Type B pancreatic cell (in vitro differentiated cells): ENCODE data around the gene GATAD1. TPM values are rescaled to one million over a fixed set of nuclear protein-coding genes. Genes with fewer than 3 reads are reported as not detected.
"Not testable (repeated sequence)": the region's sequence is repeated elsewhere in the genome, so short reads cannot be mapped to it uniquely, and the experiment has no call there.

Experiments used
- DNase-seq: peaks from one replicate; pipeline ENCODE4 v3.0.0; 2021; ENCODE audit warnings: mixed read lengths; ENCODE audit not compliant: unreplicated experiment; ENCODE audit errors: extremely low spot score
- H3K27ac Mint-ChIP-seq: 2 replicates; pipeline ENCODE4 v1.8.0; 2021; ENCODE audit warnings: mild to moderate bottlenecking, mixed read lengths
- H3K27me3 Mint-ChIP-seq: 2 replicates; pipeline ENCODE4 v1.8.0; 2021; ENCODE audit warnings: mixed read lengths
- H3K36me3 Mint-ChIP-seq: 2 replicates; pipeline ENCODE4 v1.8.0; 2021; ENCODE audit warnings: mixed read lengths
- H3K4me1 Mint-ChIP-seq: one replicate; pipeline ENCODE4 v1.8.0; 2021; ENCODE audit warnings: mixed read lengths; ENCODE audit not compliant: unreplicated experiment
- H3K4me3 Mint-ChIP-seq: 2 replicates; pipeline ENCODE4 v1.8.0; 2021; ENCODE audit warnings: mild to moderate bottlenecking, mixed read lengths
- H3K9me3 Mint-ChIP-seq: 2 replicates; pipeline ENCODE4 v1.8.0; 2021; ENCODE audit warnings: mixed read lengths
- CTCF ChIP-seq: fragments of 200-600 bp; sonication (generic); conservative IDR thresholded peaks from 2 replicates; pipeline ENCODE4 v1.5.0; 2021; ENCODE audit warnings: antibody characterized with exemption, mild to moderate bottlenecking
- total RNA-seq: library from RNA; stranded (reverse); gene quantifications from 2 replicates; pipeline ENCODE4 v1.2.1, GENCODE V29; 2021; ENCODE audit warnings: low replicate concordance

GATAD1 gene
- total RNA-seq, 1 donor from 2014 or later: 38.9 TPM

DNA sequence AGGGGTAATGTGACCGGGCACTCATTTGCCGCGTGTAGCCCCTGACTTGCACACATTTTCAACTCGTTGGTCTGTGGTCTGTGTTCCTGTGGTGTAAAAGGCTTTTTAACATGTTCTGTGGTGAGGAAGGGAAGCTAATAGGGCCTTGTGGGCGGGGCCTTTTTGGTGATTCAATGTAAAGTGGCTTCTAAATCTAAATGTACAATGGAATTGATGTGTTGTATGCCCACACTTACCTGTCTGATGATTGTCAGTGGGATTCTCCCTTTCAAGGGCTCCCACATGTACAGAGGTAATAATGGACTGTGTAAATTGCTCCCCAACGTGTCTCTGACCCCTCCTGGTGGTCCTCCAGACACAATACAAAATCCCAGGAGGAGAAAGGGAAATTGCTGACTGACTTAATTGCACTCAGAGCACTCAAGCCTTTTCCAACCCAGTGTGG is 43.1 kb upstream of the GATAD1 start:
- no peak for TF ChIP-seq CTCF
- Mint-ChIP-seq H3K27ac (no peak overlapping the region), H3K27me3 (no peaks in the 10 kb centered on the region), H3K9me3 (no peaks in the 10 kb centered on the region), H3K36me3 (peaks cover 6% of the 10 kb centered on the region), H3K4me3 (no peak overlapping the region), H3K4me1 (no peaks in the 10 kb centered on the region)
- no peak for DNase-seq

GRCh38 chr7:92409357-92409756 is 37.9 kb upstream of the GATAD1 start:
- DNase-seq: no peak
- Mint-ChIP-seq H3K4me1 (no peaks in the 10 kb centered on the region), H3K27ac (no peak overlapping the region), H3K4me3 (no peak overlapping the region), H3K27me3 (no peaks in the 10 kb centered on the region), H3K9me3 (no peaks in the 10 kb centered on the region), H3K36me3 (no peaks in the 10 kb centered on the region)
- no peak for TF ChIP-seq CTCF

DNA sequence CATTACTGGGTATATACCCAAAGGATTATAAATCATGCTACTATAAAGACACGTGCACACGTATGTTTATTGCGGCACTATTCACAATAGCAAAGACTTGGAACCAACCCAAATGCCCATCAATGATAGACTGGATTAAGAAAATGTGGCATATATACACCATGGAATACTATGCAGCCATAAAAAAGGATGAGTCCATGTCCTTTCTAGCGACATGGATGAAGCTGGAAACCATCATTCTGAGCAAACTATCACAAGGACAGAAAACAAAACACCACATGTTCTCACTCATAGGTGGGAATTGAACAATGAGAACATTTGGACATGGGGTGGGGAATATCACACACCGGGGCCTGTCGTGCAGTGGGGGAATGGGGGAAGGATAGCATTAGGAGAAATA is 37.1 kb upstream of the GATAD1 start:
- not testable (repeated sequence) for H3K36me3 Mint-ChIP-seq, H3K4me3 Mint-ChIP-seq, H3K27ac Mint-ChIP-seq, H3K4me1 Mint-ChIP-seq, H3K9me3 Mint-ChIP-seq, H3K27me3 Mint-ChIP-seq, DNase-seq

GRCh38 chr7:92412745-92413144 is 34.5 kb upstream of the GATAD1 start:
- Mint-ChIP-seq H3K4me3 (no peak overlapping the region), H3K27me3 (no peaks in the 10 kb centered on the region), H3K36me3 (no peaks in the 10 kb centered on the region), H3K9me3 (no peaks in the 10 kb centered on the region), H3K27ac (no peak overlapping the region), H3K4me1 (no peaks in the 10 kb centered on the region)
- TF ChIP-seq CTCF: no peak
- no peak for DNase-seq

DNA sequence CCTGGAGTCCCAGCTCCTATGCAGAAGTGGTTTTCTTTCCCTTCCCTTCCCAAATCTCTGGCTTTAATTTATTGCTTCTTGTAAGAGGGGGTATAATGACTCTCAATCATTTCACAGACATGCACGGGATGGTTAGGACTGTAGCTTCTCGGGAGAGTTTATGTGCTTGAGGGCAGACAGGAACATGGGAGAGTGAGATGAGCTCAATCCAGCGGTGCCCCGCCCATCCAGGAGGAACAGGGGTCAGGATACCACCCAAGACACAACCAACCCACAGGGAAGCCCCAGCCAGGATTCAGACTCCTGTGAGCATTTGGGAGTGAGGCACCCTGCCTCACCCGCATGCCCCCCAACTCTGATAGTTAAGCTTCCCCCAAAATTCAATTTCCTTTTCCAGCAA is 33.7 kb upstream of the GATAD1 start:
- no peak for TF ChIP-seq CTCF
- no peaks in the 10 kb centered on the region for H3K4me1 Mint-ChIP-seq
- no peaks in the 10 kb centered on the region for H3K27me3 Mint-ChIP-seq
- H3K4me3 Mint-ChIP-seq: no peak overlapping the region
- DNase-seq: no peak
- H3K36me3 Mint-ChIP-seq: no peaks in the 10 kb centered on the region
- H3K9me3 Mint-ChIP-seq: no peaks in the 10 kb centered on the region
- H3K27ac Mint-ChIP-seq: no peak overlapping the region

GRCh38 chr7:92415225-92415624 is 32.1 kb upstream of the GATAD1 start:
- Mint-ChIP-seq H3K4me1 (no peaks in the 10 kb centered on the region), H3K4me3 (no peak overlapping the region), H3K36me3 (no peaks in the 10 kb centered on the region), H3K27ac (no peak overlapping the region), H3K9me3 (no peaks in the 10 kb centered on the region), H3K27me3 (no peaks in the 10 kb centered on the region)
- no peak for DNase-seq
- no peak for TF ChIP-seq CTCF
